ENCODE data around the gene KCNJ8. TPM values are rescaled to one million over a fixed set of nuclear protein-coding genes. Genes with fewer than 3 reads are reported as not detected.
A peak's percentile ranks its signal among the peaks of the same experiment; 100 is the strongest.

Gene KCNJ8
- total and polyA plus RNA-seq, 11 donors, result 17.0 to 147 (median 56.5) TPM

DNA sequence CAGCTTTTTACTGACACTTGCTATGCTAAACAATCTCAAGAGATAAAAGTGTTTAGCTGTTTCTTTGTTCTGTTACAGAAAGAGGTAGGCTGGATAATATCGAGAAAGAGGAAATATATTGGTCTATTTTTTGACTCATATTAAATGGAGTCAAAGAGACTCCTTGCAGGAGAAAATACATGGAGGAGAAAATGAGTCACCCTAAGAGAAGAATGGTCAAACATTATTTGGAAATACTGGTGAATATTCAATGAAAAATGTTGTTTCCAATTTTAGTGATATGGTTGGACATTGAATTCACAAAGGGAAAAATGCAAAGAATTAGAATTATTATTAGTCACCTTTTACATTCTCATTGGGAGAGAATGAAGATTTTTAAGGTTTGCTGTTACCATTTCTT is 3.2 kb downstream of the KCNJ8 start:
- H3K27ac ChIP-seq, result peak overlapping the region in 11 of 12 donors; percentile 25 to 96 (median 91)

DNA sequence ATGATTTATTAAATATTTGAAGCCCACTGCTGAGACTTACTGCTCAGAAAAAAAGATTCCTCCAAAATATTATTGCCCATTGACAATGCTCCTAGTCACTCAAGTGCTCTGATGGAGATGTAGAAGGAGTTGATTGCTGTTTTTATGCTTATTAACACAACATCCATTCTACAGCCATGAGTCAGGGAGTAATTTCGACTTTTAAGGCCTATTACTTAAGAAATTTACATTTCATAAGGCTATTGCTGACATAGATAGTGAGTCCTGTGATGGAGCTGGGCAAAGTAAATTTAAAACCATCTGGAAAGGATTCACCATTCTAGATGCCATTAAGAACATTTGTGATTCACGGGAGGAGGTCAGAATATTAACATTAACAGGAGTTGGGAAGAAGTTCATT is 5.2 kb downstream of the KCNJ8 start:
- WGBS, 4 donors, result 66 to 80% (median 71%) methylated on average over 2 of the region's 2 CpGs
- DNase-seq, result no peak
- H3K4me1 ChIP-seq, result peaks cover 0 to 34% (median 0%) of the 10 kb centered on the region in 12 donors
- peak overlapping the region in 3 of 12 donors; percentile 1 to 76 (median 68) for H3K4me3 ChIP-seq
- no peaks in the 10 kb centered on the region for H3K9me3 ChIP-seq
- peaks cover 0 to 16% (median 0%) of the 10 kb centered on the region in 9 donors for H3K27me3 ChIP-seq
- TF ChIP-seq, protein P1, sequence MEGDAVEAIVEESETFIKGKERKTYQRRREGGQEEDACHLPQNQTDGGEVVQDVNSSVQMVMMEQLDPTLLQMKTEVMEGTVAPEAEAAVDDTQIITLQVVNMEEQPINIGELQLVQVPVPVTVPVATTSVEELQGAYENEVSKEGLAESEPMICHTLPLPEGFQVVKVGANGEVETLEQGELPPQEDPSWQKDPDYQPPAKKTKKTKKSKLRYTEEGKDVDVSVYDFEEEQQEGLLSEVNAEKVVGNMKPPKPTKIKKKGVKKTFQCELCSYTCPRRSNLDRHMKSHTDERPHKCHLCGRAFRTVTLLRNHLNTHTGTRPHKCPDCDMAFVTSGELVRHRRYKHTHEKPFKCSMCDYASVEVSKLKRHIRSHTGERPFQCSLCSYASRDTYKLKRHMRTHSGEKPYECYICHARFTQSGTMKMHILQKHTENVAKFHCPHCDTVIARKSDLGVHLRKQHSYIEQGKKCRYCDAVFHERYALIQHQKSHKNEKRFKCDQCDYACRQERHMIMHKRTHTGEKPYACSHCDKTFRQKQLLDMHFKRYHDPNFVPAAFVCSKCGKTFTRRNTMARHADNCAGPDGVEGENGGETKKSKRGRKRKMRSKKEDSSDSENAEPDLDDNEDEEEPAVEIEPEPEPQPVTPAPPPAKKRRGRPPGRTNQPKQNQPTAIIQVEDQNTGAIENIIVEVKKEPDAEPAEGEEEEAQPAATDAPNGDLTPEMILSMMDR (IDR thresholded peaks at IDR 0.05), result no peak
- TF ChIP-seq POLR2A (IDR thresholded peaks at IDR 0.05), result no peak
- peak overlapping the region in 6 of 12 donors; percentile 5 to 93 (median 40) for H3K27ac ChIP-seq
- no peak for ATAC-seq
- intact Hi-C loops (cut with DNase I), result no loop called here
- H3K36me3 ChIP-seq, result peaks cover 0 to 81% (median 13%) of the 10 kb centered on the region in 9 donors

More for the DNA sequence above, 3.2 kb downstream of the KCNJ8 start:
- ATAC-seq (no peak), DNase-seq (no peak)
- Histone ChIP-seq H3K36me3 (peaks cover 0 to 63% (median 0%) of the 10 kb centered on the region in 9 donors), H3K27me3 (peaks cover 0 to 28% (median 0%) of the 10 kb centered on the region in 9 donors), H3K9me3 (no peaks in the 10 kb centered on the region), H3K4me3 (peak overlapping the region in 10 of 12 donors; percentile 4 to 79 (median 70)), H3K4me1 (peaks cover 0 to 36% (median 3%) of the 10 kb centered on the region in 12 donors)
- TF ChIP-seq, protein P1 (IDR thresholded peaks at IDR 0.05), result no peak
- no peak for TF ChIP-seq POLR2A (IDR thresholded peaks at IDR 0.05)
- intact Hi-C loops (cut with DNase I), result loop anchor here in 9 of 10 donors (5.0 to 10.0 kb wide), 8 partner anchors 51 to 173 kb away; partner anchors contain the start of gene ABCC9 (in 4 of the 9)
- WGBS, 4 donors, result 32 to 58% (median 44%) methylated on average over 1 of the region's 1 CpG

DNA sequence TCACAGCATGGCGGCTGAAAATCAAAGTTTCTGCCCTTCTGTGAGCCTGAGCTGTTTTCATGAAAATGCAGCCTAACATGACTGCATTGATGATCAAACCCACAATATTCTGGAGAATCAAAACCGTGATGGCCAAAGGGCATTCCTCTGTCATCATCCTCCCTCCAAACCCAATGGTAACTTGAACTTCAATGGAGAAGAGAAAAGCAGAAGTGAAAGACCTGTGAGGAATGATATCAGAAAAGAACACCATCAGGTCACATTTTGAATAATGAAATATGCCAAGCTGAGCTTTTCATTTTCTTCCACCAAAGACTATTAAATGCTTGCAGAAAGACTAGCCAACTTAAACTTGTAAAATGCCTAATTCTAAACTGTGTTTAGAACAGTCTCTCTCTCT is 8.1 kb downstream of the KCNJ8 start:
- H3K36me3 ChIP-seq, result peaks cover 0 to 70% (median 13%) of the 10 kb centered on the region in 9 donors
- ATAC-seq (no peak), DNase-seq (no peak)
- WGBS, 4 donors, result 72 to 81% (median 80%) methylated on average over 2 of the region's 2 CpGs
- intact Hi-C loops (cut with DNase I), result no loop called here
- no peak overlapping the region for H3K4me3 ChIP-seq
- no peaks in the 10 kb centered on the region for H3K27me3 ChIP-seq
- no peaks in the 10 kb centered on the region for H3K9me3 ChIP-seq
- TF ChIP-seq, protein P1 (IDR thresholded peaks at IDR 0.05), result no peak
- no peak for TF ChIP-seq POLR2A (IDR thresholded peaks at IDR 0.05)
- H3K27ac ChIP-seq, result no peak overlapping the region
- peaks cover 0 to 25% (median 3%) of the 10 kb centered on the region in 12 donors for H3K4me1 ChIP-seq

DNA sequence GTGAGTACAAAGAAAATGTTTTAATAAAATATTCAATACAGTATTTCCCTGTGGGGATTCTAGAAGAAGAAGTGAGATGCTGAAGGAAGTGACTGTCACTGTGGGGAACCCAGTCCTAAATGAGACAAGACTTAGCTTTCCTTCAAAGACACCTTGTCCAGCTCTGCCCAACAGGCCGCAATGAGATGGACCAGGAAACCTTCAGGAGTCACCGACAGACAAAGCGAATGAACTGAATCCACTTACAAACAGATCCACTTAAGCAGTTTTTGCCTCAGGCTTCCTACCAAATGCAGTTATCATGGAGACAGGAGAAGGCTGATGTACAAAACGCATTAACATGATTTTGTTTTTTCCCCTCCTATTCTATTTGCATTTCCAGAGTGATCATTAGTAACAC is 9.6 kb downstream of the KCNJ8 start:
- H3K4me3 ChIP-seq, result no peak overlapping the region
- H3K9me3 ChIP-seq, result no peaks in the 10 kb centered on the region
- no peaks in the 10 kb centered on the region for H3K27me3 ChIP-seq
- peaks cover 0 to 18% (median 2%) of the 10 kb centered on the region in 12 donors for H3K4me1 ChIP-seq
- no peak for TF ChIP-seq POLR2A (IDR thresholded peaks at IDR 0.05)
- TF ChIP-seq, protein P1 (IDR thresholded peaks at IDR 0.05), result no peak
- WGBS, 4 donors, result 83 to 89% (median 85%) methylated on average over 4 of the region's 4 CpGs
- DNase-seq (no peak), ATAC-seq (no peak)
- H3K27ac ChIP-seq, result peak overlapping the region in 2 of 12 donors; percentile 17 to 18
- intact Hi-C loops (cut with DNase I), result loop anchor here in 3 of 10 donors (5.0 kb wide), 2 partner anchors 53 to 58 kb away; no protein-coding TSS in a partner anchor
- peaks cover 0 to 56% (median 13%) of the 10 kb centered on the region in 9 donors for H3K36me3 ChIP-seq

All from heart left ventricle (tissue), 16 donors.